ENCODE data around the gene PHYHD1.
A peak's percentile ranks its signal among the peaks of the same experiment; 100 is the strongest.

PHYHD1 gene

DNA sequence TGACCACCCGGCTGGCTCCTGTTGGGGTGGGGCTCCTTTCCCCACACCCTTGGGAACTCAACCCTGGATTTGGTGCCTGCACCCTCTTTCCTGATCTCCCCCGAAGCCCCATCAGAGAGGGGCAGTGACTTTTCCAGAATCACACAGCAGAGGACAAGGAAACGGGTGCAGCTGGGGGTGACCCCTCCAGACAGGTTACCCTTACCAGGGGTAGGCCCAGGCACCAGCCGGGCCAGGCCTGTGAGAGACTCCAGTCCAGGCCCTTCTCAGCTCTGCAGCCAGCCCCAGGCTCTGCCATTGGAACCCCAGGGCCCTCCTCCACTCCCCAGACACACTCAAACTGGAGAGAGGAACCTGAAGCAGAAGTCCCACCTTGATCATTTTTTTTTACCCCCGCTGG, 19.0 kb upstream of the PHYHD1 start:
- DNase-seq, result no peak

GRCh38 chr9:128902351-128903078, 18.3 kb upstream of the PHYHD1 start:
- peak; percentile 76 for DNase-seq

DNA sequence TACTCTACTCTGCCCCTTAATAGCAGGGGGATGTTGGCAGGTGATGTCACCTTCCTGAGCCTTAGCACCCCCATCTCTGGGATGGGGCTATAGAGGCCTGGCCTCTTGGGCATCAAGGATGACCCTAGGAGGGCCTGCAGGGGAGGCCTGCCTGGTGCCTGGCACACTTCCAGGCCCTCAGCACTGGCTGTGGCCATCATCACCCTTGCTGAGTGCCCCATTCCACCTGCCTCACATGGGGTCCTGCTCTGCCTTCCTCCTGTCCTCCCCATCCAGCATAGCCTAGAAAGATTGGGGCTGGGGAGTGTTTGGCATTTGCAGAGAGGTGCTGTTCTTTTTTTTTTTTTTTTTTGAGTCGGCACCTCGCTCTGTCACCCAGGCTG, 17.7 kb upstream of the PHYHD1 start:
- DNase-seq, result no peak

DNA sequence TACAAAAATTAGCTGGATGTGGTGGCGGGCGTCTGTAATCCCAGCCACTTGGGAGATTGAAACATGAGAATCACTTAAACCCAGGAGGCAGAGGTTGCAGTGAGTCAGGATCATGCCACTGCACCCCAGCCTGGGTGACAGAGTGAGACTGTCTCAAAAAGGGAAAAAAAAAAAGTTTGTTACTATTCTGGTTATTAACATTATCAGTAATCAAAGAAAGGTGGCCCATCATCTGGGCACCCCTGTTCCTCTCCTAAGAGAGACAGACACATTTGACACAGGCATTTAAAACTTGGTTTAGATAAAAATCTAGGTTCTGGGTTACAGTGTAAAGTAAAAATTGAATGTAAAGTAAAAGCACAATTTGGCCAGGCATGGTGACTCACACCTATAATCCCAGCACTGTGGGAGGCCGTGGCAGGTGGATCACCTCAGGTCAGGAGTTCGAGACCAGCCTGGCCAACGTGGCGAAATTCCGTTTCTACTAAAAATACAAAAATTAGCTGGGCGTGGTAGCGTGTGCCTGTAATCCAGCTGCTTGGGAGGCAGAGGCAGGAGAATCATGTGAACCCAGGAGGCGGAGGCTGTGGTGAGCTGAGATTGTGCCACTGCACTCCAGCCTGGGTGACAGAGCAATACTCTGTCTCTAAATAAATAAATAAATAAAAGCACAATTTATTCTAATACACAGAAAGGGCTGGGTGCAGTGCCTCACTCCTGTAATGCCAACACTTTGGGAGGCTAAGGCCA, 16.7 kb upstream of the PHYHD1 start:
- DNase-seq, result no peak

DNA sequence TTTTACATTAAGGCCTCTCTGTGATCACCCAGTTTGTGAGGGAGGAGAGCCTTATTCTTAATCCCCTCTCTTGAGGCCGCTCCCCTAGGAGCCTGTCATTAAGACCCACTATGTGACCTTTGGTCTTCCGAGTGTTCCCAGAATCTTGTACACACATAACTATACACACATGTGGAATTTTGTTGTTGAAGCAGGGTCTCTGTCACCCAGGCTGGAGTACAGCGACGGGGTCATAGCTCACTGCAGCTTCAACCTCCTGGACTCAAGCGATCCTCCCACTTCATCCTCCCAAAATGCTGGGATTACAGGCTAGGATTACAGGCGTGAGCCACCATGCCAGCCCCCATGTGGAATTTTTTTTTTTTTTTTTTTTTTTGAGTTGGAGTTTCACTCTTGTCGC, 14.8 kb upstream of the PHYHD1 start:
- no peak for DNase-seq

GRCh38 chr9:128906741-128907140, 14.0 kb upstream of the PHYHD1 start:
- DNase-seq, result no peak

- DNase-seq, result no peak
Observed at GRCh38 chr9:128908372-128908771, 12.4 kb upstream of the PHYHD1 start.

DNA sequence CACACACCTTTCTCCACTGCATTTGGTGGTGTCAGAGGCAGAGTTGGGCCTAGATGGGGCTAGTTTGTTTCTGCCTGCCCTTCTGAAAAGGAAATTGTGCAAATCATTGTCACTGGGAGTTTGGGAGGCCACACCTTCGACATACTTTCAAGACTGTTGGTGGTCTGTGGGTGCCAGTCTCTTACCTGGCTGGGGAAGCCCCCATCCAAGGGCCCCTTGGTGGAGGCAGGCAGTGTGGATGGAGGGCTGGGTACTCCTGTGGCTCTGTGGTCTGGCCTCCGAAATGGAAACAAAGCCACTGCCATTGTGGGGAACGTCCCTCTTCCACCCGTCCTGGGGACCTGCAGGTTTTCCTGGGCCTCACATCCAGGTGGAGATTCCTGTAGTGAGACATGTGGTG, 10.9 kb upstream of the PHYHD1 start:
- no peak for DNase-seq

DNA sequence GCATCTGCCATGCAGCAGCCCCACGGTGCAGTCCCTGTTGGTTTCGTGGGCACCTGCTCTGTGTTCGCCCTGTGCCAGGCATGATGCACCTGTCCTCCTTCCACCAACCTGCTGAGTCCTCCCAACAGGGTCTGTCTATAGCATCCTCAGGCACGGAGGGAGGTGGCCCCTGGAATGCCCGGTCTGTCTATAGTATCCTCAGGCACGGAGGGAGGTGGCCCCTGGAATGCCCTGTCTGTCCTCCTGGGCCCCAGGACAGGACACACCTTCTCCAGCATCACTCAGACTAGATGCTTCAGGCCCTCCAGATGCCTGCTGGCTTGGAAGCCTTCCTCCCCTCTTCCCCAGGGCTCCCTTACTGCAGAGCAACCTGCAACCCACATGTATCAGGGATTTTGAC, 9.9 kb upstream of the PHYHD1 start:
- DNase-seq, result no peak

DNA sequence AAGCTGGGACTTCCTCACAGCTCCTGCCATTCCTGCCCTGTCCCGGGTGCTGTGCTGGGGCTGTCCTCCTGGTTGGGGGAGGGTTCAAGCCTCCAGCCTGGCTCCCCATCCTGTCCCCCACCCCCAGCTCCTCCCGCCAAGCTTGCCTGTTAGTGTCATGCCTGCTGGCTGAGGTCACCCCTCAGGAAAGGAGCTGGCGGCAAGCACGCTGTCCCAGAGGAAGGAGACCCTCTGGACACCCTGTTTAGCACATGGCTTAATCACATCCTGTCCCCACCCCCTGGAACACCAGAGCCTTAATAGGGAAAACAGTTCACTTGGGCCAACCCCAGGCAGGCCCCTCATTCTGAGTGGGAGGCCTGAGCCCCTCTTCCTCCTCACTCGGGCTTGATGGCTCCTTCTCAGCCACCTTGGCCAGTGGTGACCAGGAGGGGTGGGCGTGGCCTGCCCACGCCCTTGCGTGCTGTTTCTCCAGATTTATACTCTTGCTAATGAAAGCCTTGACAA, 9.2 kb upstream of the PHYHD1 start:
- DNase-seq, result no peak

GRCh38 chr9:128912270-128912853, 8.4 kb upstream of the PHYHD1 start:
- no peak for DNase-seq

DNA sequence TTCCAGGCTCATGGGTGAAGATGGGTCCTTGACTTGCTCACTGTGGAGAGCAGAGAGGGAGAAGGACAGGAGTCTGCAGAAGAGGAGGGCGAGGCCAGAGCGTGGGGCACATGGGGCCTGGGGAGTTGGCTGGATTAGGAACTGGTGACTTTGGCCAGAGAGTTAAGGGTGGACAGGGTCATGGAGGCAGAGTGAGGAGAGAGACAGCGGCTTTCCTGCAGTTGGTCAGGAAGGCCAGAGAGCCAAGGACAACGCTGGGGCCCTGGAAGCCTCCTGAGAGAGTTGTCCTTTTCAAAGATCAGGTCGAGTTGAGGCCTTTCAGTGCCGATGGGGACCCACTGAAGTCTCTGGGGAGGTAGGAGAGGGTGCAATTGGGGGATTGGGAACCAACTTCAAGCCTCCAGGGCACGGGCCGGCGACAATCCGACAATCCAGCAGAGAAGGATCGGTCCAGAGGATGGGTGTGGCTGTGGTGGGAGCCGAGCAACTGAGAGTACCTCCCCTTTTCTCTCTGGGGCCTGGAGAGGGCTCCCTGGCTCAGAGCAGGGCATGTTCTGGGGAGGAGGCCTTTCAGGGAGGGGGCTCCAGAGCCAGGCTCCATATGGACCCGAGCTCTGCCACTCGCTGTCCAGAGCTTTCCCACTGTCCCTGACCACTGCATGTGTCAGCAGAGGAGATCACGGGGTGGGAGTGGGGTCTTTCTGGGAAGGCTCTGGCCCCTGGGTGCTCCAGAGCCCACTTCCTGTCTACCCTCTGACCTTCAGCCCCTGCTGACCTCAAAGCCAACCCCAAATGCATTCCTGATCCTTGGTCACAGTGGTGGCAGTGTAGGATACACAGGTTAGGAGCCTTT, 7.5 kb upstream of the PHYHD1 start:
- no peak for DNase-seq

- no peak for DNase-seq
Observed at GRCh38 chr9:128913995-128914772, 6.6 kb upstream of the PHYHD1 start.

DNA sequence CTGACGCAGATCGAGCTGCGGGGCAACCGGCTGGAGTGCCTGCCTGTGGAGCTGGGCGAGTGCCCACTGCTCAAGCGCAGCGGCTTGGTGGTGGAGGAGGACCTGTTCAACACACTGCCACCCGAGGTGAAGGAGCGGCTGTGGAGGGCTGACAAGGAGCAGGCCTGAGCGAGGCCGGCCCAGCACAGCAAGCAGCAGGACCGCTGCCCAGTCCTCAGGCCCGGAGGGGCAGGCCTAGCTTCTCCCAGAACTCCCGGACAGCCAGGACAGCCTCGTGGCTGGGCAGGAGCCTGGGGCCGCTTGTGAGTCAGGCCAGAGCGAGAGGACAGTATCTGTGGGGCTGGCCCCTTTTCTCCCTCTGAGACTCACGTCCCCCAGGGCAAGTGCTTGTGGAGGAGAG, 4.6 kb upstream of the PHYHD1 start:
- no peak for DNase-seq

DNA sequence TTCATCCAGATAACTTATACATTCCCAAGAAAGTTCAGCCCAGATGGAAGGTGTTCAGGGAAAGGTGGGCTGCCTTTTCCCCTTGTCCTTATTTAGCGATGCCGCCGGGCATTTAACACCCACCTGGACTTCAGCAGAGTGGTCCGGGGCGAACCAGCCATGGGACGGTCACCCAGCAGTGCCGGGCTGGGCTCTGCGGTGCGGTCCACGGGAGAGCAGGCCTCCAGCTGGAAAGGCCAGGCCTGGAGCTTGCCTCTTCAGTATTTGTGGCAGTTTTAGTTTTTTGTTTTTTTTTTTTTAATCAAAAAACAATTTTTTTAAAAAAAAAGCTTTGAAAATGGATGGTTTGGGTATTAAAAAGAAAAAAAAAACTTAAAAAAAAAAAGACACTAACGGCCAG, 4.0 kb upstream of the PHYHD1 start:
- no peak for DNase-seq

GRCh38 chr9:128917151-128917849, 3.5 kb upstream of the PHYHD1 start:
- DNase-seq, result no peak

DNA sequence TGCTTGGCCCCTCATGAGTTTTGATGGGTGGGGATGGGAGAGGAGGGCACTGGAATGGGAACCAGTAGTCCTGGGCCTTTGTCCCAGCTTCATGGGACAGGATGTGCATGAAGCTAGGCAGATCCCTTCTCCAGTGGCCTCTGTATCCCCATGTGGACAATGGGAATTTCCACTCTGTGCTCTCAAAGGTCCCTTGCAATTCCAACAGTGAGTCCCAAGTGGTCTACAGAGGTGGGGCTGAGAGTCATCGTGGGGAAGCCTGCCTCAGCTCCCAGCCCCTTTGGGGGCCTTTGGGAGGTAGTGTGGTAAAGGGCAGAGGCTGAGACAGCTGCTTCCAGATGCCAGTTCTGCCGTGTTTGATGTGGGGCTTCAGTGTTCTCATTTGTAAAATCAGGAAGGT, 1.9 kb upstream of the PHYHD1 start:
- DNase-seq, result no peak

DNA sequence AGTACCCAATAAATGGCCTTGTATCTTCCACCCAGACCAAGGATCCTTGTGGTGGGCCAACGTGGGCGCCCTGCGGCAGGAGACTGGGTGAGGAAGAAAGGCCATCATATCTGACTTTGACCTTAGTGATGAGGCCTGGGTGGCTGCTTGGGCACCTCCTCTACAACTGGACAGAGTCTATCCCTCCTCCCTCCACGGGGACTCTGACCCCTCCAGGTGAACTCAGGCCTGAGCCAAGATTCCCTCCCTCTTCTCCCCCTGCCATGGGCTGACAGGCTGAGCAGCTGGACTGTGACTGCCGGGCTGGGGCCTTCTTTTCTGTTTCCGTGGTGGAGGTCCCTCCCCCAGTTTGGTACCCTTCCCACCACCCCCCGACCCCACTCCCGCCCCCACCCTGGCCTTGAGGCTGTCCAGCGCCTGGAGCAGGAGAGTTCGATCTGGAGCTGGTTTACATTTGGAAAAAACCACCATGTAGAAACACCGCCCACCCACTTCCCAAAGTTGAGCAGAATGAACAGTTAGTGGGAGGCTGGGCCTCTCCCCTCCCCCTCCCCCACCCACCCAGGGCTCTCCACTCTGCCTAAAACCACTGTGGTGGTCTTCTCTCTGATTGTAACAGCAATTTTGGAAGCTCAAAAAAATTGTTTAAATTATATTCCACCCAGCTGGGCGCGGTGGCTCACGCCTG, 1.2 kb upstream of the PHYHD1 start:
- no peak for DNase-seq

- no peak for DNase-seq
Observed at GRCh38 chr9:128921881-128922763, 1.3 kb downstream of the PHYHD1 start.

- DNase-seq, result no peak
Observed at GRCh38 chr9:128923493-128923883, 2.7 kb downstream of the PHYHD1 start.

Data from activated T-cell treated with anti-CD3 and anti-CD28 coated beads for 4 hours (primary cell).